HG02884 (cell line): ENCODE measurements around the gene NLRP9.

ENCODE experiments used
- ATAC-seq: cut with Tn5 transposase; IDR thresholded peaks from one replicate; pipeline ENCODE4 v1.9.1; 2021; ENCODE audit warnings: mild to moderate bottlenecking, moderate library complexity; ENCODE audit not compliant: unreplicated experiment

The NLRP9 gene

GRCh38 chr19:55704494-55705245 lies 33.5 kb downstream of the NLRP9 start:
- ATAC-seq = no peak

GRCh38 chr19:55703790-55704215 lies 34.4 kb downstream of the NLRP9 start:
- no peak for ATAC-seq

- ATAC-seq = no peak
These were observed 36.0 kb downstream of the NLRP9 start for GRCh38 chr19:55702131-55702627.

- no peak for ATAC-seq
These were observed 37.4 kb downstream of the NLRP9 start for GRCh38 chr19:55700813-55701212.

- no peak for ATAC-seq
These were observed 39.0 kb downstream of the NLRP9 start for GRCh38 chr19:55699221-55699620.

DNA sequence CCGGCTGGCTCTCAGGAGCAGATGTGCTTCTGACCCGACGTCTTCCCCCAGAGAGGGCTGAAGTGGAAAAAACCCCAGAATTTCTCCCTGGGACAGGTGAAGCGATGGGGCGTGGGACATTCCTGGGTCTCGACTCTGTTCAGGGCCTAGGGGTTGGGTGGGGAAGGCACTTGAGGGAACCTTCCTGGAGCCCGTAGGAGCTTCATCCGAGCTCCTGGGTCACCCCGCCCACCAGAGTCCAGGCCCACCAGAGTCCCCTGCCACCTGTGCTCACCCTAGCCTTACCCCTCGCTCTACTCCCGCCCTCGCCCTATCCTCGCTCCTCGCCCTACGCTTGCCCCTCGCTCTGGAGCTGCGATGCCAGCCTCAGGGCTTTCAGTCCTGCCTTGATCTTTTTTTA lies 39.9 kb downstream of the NLRP9 start:
- no peak for ATAC-seq

- ATAC-seq = no peak
These were observed 40.5 kb downstream of the NLRP9 start for GRCh38 chr19:55697698-55698097.

GRCh38 chr19:55697069-55697440 lies 41.1 kb downstream of the NLRP9 start:
- ATAC-seq = no peak

DNA sequence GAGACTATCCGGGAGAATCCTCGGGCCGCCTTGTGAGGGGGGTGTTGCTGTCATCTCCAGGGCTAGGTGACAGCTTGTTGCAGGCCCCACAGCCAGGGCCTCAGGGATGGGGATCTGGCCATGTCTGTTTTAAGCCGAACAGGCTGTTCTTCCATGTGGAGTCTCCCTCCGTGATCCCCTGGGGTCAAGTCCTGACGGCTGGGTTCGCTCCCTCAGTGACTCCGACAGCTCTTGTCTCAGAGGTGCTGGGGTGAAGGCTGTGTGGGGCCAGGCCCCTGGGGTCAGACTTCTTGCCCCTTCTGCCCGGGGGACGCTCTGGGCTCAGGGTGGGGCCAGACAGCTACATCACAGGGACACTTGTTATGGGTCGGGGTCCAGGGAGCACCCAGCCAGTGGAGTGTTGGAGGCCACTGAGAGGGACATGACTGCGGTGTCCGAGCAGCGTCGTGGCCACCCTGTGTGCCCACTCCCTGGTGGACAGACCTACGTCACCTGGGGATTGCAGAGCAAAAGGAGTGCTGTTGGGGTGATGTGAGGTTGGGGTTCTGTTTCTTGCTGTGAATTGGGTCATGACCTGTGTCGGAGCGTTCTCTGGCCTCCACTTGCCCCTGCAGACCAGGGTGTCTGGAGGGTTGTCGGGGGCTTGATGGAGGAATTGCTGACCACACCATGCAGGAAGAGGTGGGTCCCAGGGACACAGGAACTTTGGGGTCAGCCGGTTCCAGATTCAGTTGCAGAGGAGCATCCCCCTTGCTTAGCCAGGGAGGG lies 41.7 kb downstream of the NLRP9 start:
- no peak for ATAC-seq

- ATAC-seq = no peak
These were observed 42.5 kb downstream of the NLRP9 start for GRCh38 chr19:55695511-55696290.

DNA sequence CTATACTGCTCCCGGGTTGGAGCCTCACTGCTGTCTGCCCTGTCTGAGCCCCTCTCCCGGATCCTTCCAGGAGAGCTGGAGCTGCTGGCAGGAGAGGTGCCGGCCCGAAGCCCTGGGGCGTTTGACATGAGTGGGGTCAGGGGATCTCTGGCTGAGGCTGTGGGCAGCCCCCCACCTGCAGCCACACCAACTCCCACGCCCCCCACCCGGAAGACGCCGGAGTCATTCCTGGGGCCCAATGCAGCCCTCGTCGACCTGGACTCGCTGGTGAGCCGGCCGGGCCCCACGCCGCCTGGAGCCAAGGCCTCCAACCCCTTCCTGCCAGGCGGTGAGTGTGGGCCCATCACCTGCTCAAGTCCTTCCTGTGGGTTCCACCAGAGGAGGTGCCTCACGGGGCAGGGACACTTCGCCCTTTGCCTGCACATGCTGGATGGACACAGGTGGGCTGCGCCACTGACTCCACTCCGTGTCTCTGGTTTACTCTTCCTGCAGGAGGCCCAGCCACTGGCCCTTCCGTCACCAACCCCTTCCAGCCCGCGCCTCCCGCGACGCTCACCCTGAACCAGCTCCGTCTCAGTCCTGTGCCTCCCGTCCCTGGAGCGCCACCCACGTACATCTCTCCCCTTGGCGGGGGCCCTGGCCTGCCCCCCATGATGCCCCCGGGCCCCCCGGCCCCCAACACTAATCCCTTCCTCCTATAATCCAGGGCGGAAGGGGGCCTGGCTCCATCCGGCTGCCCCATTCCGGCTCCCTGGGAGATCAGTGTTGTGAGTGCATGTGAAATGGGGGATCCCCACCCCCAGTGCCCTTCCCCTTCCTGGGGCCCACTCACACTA lies 43.3 kb downstream of the NLRP9 start:
- no peak for ATAC-seq

GRCh38 chr19:55694241-55694655 lies 44.0 kb downstream of the NLRP9 start:
- no peak for ATAC-seq

DNA sequence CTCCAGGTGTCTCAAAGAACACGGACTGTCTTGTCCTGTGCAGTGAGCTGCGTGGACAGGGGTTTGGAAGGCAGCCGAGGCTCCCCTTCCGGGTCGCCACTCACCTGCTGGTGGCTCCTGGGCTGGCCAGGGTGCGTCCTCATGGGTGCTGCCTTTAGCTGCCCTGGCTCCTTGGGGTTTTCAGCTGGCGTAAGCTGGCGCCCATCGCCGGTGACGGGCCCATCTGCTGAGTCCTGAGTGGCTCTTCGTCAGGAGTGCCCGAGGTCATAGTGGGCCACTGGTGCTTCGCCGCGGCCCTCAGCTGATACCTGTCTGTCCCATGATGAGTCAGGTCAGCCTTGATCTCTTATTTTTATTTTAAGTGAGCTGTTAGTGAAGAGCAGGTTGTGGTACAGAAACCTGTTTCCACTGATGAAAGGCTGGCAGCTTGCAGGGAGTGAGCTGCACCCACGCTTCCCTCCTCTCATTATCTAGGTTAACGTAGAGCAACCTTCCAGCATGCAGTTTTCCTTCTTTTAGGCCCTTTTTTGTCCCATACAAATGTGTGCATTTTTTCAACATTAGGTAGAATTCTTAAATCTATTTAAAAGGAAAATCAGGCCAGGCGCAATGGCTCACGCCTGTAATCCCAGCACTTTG lies 44.7 kb downstream of the NLRP9 start:
- ATAC-seq = no peak

GRCh38 chr19:55692681-55693081 lies 45.5 kb downstream of the NLRP9 start:
- no peak for ATAC-seq

DNA sequence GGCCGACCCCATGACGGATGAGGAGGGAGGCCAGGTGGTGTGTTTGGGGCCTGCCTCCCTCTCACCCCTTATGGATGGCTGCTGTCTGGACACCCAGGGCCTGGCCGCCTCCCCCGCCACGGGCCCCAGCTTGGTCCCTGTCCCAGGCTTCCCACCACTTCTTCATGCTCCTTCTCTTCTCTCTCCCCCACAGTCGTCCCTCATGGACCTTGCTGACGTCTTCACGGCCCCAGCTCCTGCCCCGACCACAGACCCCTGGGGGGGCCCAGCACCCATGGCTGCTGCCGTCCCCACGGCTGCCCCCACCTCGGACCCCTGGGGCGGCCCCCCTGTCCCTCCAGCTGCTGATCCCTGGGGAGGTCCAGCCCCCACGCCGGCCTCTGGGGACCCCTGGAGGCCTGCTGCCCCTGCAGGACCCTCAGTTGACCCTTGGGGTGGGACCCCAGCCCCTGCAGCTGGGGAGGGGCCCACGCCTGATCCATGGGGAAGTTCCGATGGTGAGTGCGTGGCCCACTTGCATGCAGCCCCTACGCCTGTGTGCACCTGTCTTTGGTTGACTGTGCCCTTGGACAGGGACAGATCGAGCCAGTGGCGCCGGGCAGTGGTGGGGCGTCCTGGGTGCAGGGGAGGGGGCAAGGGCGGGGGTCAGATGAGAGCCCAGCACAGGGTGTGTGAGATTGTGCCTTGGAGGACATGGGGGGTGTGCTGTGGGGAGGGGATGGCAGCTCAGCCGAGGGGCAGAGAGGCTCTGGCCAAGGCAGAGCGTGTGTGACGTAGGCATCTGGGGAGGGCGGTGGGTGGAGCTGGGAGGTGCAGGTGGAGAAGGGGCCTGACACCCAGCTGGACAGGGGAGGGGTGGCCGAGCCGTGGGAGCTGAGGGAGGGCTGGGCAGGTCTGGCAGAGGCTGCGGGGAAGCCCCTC lies 46.4 kb downstream of the NLRP9 start:
- no peak for ATAC-seq

DNA sequence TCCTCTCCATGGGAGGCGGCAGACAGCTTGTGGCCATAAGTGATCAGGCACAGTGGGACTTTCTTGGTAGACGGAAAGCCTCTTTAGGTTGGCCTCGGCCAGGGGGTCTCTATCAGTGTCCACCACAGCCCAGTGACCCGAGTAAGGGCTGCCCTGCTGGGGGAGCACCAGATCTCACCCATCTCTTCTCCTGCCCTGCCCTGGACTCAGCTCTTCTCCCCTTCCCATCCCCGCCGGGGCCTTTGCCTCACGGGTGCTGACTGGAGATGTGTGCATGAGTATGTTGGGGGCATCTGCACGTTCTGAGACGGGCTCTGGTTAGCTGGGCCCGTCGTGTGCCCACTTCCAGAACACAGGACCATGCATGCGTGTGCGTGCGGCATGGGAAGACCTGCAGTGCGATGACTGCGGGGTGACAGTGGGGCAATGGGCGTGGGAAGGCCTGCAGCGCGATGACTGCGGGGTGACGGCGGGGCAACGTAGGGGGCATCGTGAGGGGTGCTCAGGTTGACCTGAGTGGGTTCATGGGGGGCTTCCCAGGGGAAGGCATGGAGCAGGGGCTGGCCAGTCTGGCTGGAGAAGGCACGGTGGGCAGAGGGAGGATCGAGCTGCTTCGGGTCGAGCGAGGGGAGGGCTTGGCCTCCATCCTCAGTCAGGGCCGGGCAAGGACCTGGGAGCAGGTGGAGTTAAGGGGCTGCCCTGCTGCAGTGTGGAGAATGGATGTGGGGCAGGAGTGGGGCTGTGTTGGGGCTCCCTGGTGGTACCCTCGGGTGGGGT lies 47.2 kb downstream of the NLRP9 start:
- no peak for ATAC-seq

- no peak for ATAC-seq
These were observed 48.0 kb downstream of the NLRP9 start for GRCh38 chr19:55690109-55690768.
